HG03159 (cell line): ENCODE results near the gene SAPCD2.

Experiments used
- ATAC-seq: cut with Tn5 transposase; IDR thresholded peaks from one replicate; pipeline ENCODE4 v1.9.1; 2021; ENCODE audit warnings: mild to moderate bottlenecking, moderate library complexity; ENCODE audit not compliant: unreplicated experiment

SAPCD2 gene

DNA sequence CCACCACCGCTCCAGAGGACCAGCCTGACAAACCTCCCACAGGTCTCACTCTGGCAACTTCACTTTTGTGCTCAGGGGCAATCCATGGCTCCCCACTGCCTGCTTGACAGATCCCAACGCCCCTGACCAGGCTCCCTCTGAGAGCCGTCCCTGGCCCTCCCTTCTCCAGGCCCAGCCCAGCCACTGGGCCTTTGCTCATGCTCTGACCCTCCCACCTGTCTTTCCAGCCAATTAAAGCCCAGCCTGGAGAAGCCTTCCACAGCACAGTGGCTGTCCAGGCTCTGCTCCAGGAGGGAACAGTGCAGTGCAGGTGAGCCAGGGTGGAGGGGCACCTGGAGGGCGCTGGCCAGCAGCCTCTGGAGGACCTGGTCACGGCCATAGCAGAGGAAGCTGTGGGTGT lies 19.8 kb downstream of the SAPCD2 start:
- no peak for ATAC-seq

DNA sequence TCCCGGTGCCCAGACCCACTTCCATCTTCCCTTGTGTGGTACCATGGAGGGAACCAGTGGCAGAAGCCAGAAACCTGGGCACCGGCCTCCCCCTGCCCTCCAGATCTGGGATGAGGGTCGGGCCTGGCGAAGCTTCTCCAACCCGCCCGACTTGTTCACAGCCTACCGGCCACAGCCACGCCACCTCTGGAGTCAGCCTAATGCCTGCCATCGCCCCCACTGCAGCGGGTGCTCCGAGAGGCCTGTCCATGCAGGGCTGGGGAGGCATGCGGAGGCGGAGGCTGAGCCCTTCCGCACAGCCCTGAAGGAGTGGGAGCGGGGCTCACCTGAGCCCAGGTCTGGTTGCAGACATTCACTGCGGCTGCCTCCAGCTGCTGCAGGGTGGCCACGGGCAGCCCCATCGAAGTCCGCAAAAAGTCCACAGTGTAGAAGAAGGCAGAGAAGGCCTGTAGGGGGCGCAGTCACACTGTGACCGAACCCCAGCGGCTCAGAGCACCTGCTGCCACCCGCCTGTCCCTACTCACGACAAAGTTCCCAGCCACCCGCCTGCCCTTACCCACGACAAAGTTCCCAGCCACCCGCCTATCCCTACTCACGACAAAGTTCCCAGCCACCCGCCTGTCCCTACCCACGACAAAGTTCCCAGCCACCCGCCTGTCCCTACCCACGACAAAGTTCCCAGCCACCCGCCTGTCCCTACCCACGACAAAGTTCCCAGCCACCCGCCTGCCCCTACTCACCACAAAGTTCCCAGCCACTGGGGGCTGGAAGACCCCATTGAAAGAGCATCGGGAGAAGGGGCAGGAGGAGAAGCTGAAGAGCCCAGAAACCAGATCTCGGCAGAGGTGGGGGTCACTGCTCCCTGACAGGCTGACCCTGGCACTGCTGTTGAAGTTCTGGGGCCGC lies 20.6 kb downstream of the SAPCD2 start:
- ATAC-seq: no peak

GRCh38 chr9:137048655-137049543 lies 21.5 kb downstream of the SAPCD2 start:
- ATAC-seq: no peak

DNA sequence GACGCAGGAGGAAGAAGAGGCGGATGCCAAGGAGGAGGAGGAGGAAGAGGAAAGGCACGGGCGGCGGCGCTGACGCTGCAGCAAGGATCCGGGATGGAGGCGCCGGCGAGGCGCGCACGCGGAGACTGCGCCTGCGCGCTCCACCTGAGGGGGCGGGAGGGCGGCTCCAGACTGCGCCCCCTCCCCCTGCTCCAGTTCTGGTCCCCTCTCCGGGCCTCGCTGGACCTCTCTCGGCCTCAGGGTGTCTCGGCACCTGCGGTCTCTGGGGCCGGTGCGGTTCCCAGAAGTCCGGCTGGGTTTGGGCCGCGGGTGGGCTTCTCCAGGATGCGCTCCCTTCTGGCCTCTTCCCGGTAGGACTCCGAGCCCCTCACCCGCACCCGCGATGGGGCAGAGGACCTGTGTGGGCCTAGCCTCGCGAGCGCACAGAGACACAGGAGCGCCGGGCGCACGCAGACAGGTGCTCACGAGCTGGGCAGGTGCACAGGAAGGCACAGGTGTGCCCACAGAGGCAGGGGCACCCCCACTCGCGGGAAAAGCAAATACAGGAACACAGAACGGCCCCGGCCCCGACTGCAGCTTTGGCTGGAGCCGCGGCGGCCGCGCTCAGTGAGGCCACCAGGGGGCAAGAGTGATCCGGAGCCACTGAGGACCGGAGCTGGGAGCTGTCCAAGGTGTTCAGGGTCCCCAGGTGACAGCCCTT lies 24.1 kb downstream of the SAPCD2 start, which contains the start of gene NPDC1:
Gene NPDC1, minus strand, starts transcription at position 90 of the 700 bp plus-strand sequence. CDS start 188 bp downstream, outside the sequence.
- no peak for ATAC-seq

DNA sequence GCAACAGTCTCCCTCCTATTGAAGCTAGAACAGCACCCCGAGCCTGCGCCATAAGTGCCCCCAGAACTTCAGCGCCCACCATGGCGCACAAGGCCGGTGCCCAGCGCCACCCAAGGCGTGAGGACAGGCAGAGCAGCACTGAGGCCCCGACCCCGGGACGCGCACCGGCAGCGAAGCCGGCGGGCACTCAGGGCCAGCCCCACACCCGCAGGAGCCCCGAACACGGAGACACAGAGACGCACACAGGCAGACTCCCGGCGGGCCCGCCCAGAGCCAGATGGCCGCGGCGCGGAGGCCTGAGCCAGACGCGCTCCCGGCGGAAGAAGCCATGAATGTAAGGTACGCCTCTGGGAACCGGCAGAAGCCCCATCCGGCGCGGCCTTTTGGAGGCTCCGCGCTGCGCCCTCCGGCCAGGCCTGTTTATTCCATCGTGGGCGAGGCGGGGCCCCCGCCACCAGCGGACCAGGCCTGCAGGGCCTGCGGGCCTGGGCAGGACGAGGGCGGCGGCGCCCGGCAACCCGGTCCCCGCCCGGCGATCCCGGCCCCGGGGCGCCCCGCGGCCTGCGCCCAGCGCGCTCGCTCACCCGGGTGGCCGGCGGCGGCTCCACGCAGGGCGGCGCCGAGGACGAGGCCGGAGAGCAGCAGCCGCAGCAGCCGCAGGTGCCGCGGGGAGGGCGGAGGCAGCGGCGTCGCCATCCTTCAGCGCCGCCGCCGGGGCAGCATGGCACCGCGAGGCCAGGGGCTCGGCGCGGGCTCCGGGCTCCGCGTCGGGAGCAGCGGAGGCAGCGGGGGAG lies 24.9 kb downstream of the SAPCD2 start:
- ATAC-seq: no peak

DNA sequence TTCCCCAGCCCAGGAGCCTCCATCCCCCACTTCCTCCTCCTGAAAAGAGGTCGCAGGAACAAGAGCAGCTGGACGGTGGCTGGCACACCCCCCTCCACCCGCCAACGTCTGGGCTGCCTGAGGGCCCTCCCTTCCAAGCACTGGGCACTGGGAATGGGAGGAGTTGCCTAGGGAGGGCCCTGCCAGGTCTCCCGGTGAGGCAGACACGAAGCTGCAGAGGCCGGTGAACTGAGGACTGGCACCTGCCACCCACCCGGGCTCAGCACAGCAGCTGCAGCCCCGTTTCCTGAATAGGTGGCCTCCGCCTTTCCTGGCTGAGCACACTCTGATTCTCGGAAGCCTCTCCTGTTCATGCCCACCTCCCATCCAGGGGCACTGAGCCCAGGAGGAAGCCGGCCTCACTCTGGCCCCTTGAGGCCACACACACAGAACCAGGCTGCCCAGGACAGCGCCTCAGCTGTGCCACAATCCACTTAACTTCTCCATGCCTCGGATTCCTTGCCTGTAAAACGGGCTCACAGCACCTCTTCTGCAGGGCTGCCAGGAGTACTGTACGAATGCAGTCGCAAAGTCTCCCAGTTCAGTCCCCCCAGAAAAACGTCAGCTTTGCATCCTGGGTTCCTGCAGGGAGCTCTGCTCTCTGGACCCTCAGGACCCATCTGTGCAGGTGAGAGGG lies 25.7 kb downstream of the SAPCD2 start:
- no peak for ATAC-seq

- no peak for ATAC-seq
Measured at GRCh38 chr9:137044037-137044436, 26.3 kb downstream of the SAPCD2 start.

DNA sequence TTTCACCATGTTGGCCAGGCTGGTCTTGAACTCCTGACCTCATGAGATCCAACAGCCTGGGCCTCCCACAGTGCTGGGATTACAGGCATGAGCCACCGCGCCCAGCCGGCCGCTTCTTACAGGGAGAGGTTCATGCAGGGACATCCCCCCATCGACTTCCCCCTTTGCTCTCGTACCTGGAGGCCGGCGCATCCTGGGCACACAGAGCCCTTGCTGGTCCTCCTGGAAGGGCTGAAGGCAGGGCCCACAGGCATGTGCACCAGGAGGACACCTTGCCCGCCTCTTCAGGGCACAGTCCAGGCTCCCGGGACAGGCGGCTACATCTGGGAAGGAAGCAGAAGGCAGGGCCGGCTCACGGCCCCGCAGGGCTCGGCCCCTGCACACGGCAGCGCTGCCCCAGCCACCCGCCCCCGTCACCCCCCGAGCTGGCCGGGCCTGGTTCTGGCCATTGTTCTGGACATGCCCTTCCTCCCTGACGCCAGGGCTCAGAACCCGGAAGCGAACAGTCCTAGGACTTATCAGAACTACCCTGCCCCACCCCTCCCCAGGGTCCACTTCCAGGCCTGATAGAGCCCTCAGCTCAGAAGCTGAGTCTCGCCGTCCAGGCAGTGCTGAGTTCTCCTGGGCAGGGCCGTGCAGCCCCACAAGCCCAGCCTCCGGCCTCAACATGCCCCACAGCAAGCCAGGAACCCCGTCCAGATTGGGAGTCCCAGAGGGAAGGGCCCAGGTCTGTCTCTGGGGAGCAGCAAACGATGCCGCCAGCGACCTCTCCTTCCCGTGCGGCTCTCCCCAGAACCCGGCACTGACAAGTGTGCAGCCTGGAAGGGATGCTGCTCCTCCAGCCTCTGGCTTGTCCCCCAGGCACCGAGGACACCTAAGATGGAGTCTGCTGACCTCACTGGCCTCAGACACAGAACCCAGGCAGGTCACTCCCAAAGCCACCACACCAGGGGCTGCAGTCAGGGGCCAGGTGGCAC lies 27.3 kb downstream of the SAPCD2 start:
- ATAC-seq: no peak

- no peak for ATAC-seq
Measured at GRCh38 chr9:137041124-137041523, 29.2 kb downstream of the SAPCD2 start.

DNA sequence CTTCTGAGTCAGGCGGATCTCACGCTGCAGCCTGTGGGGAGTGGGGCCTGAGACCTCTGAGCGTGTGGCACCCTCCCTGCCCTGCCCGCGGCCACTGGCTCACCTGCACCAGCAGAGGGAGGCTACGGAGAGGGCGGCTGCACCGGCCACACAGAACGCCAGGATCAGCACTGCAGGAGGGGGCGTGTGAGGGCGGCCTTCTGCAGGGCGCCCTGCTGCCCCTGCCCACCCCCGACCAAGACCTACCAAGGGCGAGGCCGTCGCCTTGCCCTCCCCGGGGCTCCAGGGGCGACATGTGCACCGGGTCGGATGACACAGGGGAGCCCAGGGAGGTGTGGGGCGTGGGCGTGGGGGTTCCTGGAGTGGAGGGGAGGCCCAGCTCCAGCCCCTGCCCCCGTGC lies 29.8 kb downstream of the SAPCD2 start:
- no peak for ATAC-seq

DNA sequence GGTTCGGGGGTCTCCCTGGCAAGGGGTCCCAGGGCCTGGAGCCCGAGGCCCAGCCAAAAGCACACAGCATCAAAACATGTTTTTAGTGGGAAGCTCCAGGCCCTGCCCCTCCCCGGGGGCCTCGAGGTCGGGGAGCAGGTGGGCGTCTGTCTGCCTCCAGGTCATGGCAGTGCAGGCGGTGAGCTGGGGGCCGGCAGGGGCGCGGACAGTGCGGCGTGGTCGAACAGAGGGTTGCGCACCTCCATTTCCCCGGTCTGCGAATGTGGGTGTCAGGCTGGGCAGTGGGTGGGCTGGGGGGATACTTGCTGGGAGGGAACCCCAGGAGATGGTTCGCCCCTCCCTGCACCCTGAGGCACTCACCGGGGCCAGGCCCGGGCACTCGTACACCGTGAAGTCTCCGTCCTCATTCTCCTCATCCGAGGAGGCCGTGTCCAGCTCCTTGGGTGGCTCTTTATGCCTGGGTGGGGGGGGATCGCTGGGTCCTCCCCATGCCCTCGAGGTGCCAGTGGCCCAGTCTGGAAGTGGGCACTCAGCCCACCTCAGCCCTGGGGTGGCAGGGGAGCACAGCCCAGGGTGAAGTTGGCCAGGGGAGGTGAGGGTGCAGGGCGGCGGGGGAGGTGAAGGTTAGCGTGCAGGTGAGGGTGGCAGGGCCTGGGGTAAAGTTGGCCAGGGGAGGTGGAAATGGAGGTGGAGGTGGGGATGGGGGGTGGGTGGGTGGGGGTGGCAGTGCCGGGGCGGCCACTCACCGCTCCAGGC lies 30.6 kb downstream of the SAPCD2 start:
- no peak for ATAC-seq

GRCh38 chr9:137038916-137039315 lies 31.4 kb downstream of the SAPCD2 start:
- no peak for ATAC-seq

GRCh38 chr9:137037483-137037882 lies 32.9 kb downstream of the SAPCD2 start:
- ATAC-seq: no peak

GRCh38 chr9:137037035-137037434 lies 33.3 kb downstream of the SAPCD2 start:
- no peak for ATAC-seq

- ATAC-seq: no peak
Measured at GRCh38 chr9:137035937-137036336, 34.4 kb downstream of the SAPCD2 start.

- no peak for ATAC-seq
Measured at GRCh38 chr9:137035507-137035834, 34.9 kb downstream of the SAPCD2 start.

GRCh38 chr9:137034709-137035506 lies 35.4 kb downstream of the SAPCD2 start:
- ATAC-seq: peak; percentile 43
